Femur (tissue), 1 donor: ENCODE results near the gene AHI1.
"Not testable (repeated sequence)": the region's sequence is repeated elsewhere in the genome, so short reads cannot be mapped to it uniquely, and the experiment has no call there.

Source experiments
- DNase-seq: peaks from one replicate; pipeline ENCODE4 v3.0.0-alpha.2; 2017

The AHI1 gene

GRCh38 chr6:135383301-135383700 is 114.2 kb downstream of the AHI1 start:
- DNase-seq = no peak

- no peak for DNase-seq
Measured at GRCh38 chr6:135382182-135382628, 115.3 kb downstream of the AHI1 start.

GRCh38 chr6:135380793-135381192 is 116.7 kb downstream of the AHI1 start:
- DNase-seq = no peak

- no peak for DNase-seq
Measured at GRCh38 chr6:135379647-135380046, 117.9 kb downstream of the AHI1 start.

GRCh38 chr6:135372758-135373157 is 124.8 kb downstream of the AHI1 start:
- no peak for DNase-seq

- not testable (repeated sequence) for DNase-seq
Measured at GRCh38 chr6:135363622-135364021, 133.9 kb downstream of the AHI1 start.

GRCh38 chr6:135362124-135362523 is 135.4 kb downstream of the AHI1 start:
- DNase-seq = no peak

GRCh38 chr6:135360222-135360621 is 137.3 kb downstream of the AHI1 start:
- DNase-seq = no peak

- DNase-seq = no peak
Measured at GRCh38 chr6:135358985-135359384, 138.6 kb downstream of the AHI1 start.

GRCh38 chr6:135358251-135358821 is 139.2 kb downstream of the AHI1 start:
- DNase-seq = no peak

- DNase-seq = no peak
Measured at GRCh38 chr6:135354407-135354806, 143.1 kb downstream of the AHI1 start.

- no peak for DNase-seq
Measured at GRCh38 chr6:135353113-135353512, 144.4 kb downstream of the AHI1 start.

GRCh38 chr6:135351635-135352034 is 145.9 kb downstream of the AHI1 start:
- no peak for DNase-seq

GRCh38 chr6:135347887-135348286 is 149.7 kb downstream of the AHI1 start:
- DNase-seq = no peak

- no peak for DNase-seq
Measured at GRCh38 chr6:135346747-135347146, 150.8 kb downstream of the AHI1 start.

GRCh38 chr6:135344526-135344925 is 153.0 kb downstream of the AHI1 start:
- no peak for DNase-seq

GRCh38 chr6:135339920-135340319 is 157.6 kb downstream of the AHI1 start:
- DNase-seq = not testable (repeated sequence)

GRCh38 chr6:135334169-135334568 is 163.4 kb downstream of the AHI1 start:
- no peak for DNase-seq

GRCh38 chr6:135331002-135331401 is 166.5 kb downstream of the AHI1 start:
- DNase-seq = no peak

- no peak for DNase-seq
Measured at GRCh38 chr6:135329851-135330803, 167.4 kb downstream of the AHI1 start.

GRCh38 chr6:135328136-135328535 is 169.4 kb downstream of the AHI1 start:
- DNase-seq = no peak

GRCh38 chr6:135325624-135326424 is 171.7 kb downstream of the AHI1 start:
- DNase-seq = no peak

GRCh38 chr6:135324531-135324930 is 173.0 kb downstream of the AHI1 start:
- no peak for DNase-seq
